Caco-2 (cell line): ENCODE data around the gene MINAR1. TPM values are rescaled to one million over a fixed set of nuclear protein-coding genes. Genes with fewer than 3 reads are reported as not detected.

ENCODE experiments used
- BruUV-seq: library from RNA; stranded (reverse); fragments of 400-500 nt; replicated peaks from 2 replicates; lab custom pipeline; 2021; lab: Mats Ljungman, UMichigan
- CTCF ChIA-PET: fragments of 300-600 bp; sonication (Branson Sonifier 250); formaldehyde crosslinking; loops from one replicate; lab custom pipeline; 2022; ENCODE audit warnings: antibody characterized with exemption; lab: Charles Lee
- POLR2A ChIA-PET: fragments of 300-600 bp; sonication (Branson Sonifier 250); formaldehyde crosslinking; loops from one replicate; lab custom pipeline; 2022; ENCODE audit warnings: antibody characterized with exemption; lab: Charles Lee
- DNase-seq, 2 experiments: peaks; one replicate each; pipeline versions ENCODE4 v3.0.0 to v3.0.0-alpha.2; 2020 to 2022
- H3K27me3 ChIP-seq: replicated peaks from 2 replicates; pipeline ENCODE4 v1.6.0; 2011; ENCODE audit warnings: low read length; ENCODE audit not compliant: control insufficient read depth, insufficient read depth
- H3K36me3 ChIP-seq: 2 replicates; pipeline ENCODE4 v1.5.1; 2011; ENCODE audit warnings: low read length; ENCODE audit not compliant: control insufficient read depth, insufficient read depth
- H3K4me1 ChIP-seq: fragments of 250-450 bp; sonication (Bioruptor Pico); 2 replicates; pipeline ENCODE4 v1.5.1; 2020; ENCODE audit warnings: mild to moderate bottlenecking
- H3K4me3 ChIP-seq: 2 replicates; pipeline ENCODE4 v1.5.1; 2011; ENCODE audit warnings: low read depth, mild to moderate bottlenecking, control low read depth, low read length
- H3K9me3 ChIP-seq: fragments of 250-450 bp; sonication (Bioruptor Pico); 2 replicates; pipeline ENCODE4 v1.5.1; 2020; ENCODE audit warnings: mild to moderate bottlenecking, moderate library complexity
- H3K27ac Mint-ChIP-seq: one replicate; pipeline ENCODE4 v1.8.0; 2022; ENCODE audit warnings: mixed read lengths; ENCODE audit not compliant: unreplicated experiment
- H3K27me3 Mint-ChIP-seq: one replicate; pipeline ENCODE4 v1.8.0; 2022; ENCODE audit warnings: mixed read lengths; ENCODE audit not compliant: insufficient read depth, unreplicated experiment
- H3K36me3 Mint-ChIP-seq: one replicate; pipeline ENCODE4 v1.8.0; 2022; ENCODE audit warnings: mild to moderate bottlenecking, mixed read lengths; ENCODE audit not compliant: insufficient read depth, unreplicated experiment
- H3K4me1 Mint-ChIP-seq: one replicate; pipeline ENCODE4 v1.8.0; 2022; ENCODE audit warnings: low read depth, mixed read lengths; ENCODE audit not compliant: unreplicated experiment
- H3K4me3 Mint-ChIP-seq: one replicate; pipeline ENCODE4 v1.8.0; 2022; ENCODE audit warnings: mild to moderate bottlenecking, moderate library complexity, mixed read lengths; ENCODE audit not compliant: unreplicated experiment
- H3K9me3 Mint-ChIP-seq: one replicate; pipeline ENCODE4 v1.8.0; 2022; ENCODE audit warnings: mixed read lengths; ENCODE audit not compliant: unreplicated experiment
- intact Hi-C: fragments of 100-400 bp; cut with micrococcal nuclease; formaldehyde crosslinking; loops from one replicate; pipeline ENCODE4 v1.10.0; 2022; ENCODE audit not compliant: unreplicated experiment
- total RNA-seq: library from RNA; stranded (reverse); gene quantifications from 2 replicates; pipeline ENCODE4 v1.2.3, GENCODE V29; 2022
- TF ChIP-seq, protein P1 (sequence below), 2 experiments: fragments of 200-600 bp in 1 of 2; IDR thresholded peaks; 1 replicate in 1 of 2; 2 replicates in 1 of 2; pipeline versions ENCODE4 v1.5.1 to v1.8.0; 2011 to 2022; ENCODE audit warnings: antibody characterized with exemption in 1 of 2, control low read depth in 1 of 2, inconsistent platforms in 1 of 2, low read depth in 1 of 2, low read length in 1 of 2, mild to moderate bottlenecking in 1 of 2, moderate library complexity in 1 of 2; ENCODE audit not compliant: insufficient read depth in 1 of 2, severe bottlenecking in 1 of 2, unreplicated experiment in 1 of 2

Gene MINAR1
- total RNA-seq, 1 experiment from 2014 or later = 0.34 TPM

DNA sequence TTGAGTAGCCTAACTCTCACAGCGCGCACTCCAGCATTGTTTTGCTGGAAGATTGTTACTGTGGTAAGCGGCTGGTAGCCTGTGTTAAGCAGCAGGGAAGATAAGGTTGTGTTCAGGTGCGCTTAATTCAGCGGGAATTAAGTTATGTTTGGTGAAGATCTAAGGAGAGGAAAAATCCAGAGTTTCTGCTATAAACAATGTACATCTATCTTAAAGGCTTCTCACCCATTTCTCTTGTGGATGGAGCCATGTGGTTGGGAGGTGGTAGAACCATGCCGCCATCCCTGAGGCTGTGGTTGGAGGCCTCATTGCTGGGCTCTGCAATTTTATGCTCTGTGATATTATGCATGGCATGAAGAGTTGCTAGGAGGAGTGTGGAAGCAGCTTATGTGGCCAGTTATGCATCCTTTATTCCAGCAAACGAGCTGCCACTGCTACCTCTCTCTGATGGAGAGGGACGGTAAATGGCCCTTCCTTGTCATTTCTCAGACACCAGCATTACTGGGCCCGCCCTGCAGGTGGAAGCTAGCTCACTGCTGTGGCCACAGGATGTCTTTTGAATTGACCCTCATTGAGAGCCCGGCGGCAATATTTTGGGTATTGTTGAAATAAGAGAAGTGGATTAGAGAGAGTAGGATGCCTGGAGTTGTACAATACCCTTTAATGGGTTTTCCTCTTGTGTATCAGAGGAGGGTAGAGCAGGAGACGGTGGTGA is 1.3 kb downstream of the MINAR1 start:
- H3K36me3 Mint-ChIP-seq = no peaks in the 10 kb centered on the region
- H3K36me3 ChIP-seq = no peaks in the 10 kb centered on the region
- no peak overlapping the region for H3K4me3 ChIP-seq
- H3K27me3 ChIP-seq = no peaks in the 10 kb centered on the region
- intact Hi-C loops = no loop called here
- no peaks in the 10 kb centered on the region for H3K9me3 ChIP-seq
- no peak overlapping the region for H3K27ac Mint-ChIP-seq
- DNase-seq = no peak
- no TSS peak for BruUV-seq
- no peak overlapping the region for H3K4me3 Mint-ChIP-seq
- H3K4me1 Mint-ChIP-seq = no peaks in the 10 kb centered on the region
- TF ChIP-seq, protein P1, sequence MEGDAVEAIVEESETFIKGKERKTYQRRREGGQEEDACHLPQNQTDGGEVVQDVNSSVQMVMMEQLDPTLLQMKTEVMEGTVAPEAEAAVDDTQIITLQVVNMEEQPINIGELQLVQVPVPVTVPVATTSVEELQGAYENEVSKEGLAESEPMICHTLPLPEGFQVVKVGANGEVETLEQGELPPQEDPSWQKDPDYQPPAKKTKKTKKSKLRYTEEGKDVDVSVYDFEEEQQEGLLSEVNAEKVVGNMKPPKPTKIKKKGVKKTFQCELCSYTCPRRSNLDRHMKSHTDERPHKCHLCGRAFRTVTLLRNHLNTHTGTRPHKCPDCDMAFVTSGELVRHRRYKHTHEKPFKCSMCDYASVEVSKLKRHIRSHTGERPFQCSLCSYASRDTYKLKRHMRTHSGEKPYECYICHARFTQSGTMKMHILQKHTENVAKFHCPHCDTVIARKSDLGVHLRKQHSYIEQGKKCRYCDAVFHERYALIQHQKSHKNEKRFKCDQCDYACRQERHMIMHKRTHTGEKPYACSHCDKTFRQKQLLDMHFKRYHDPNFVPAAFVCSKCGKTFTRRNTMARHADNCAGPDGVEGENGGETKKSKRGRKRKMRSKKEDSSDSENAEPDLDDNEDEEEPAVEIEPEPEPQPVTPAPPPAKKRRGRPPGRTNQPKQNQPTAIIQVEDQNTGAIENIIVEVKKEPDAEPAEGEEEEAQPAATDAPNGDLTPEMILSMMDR (IDR thresholded peaks at IDR 0.05; ENCODE audit: insufficient read depth in 1 of 2, low read depth in 1 of 2, low read length in 1 of 2, severe bottlenecking in 1 of 2, unreplicated experiment in 1 of 2) = no peak
- POLR2A ChIA-PET = no interaction called here
- H3K4me1 ChIP-seq = no peaks in the 10 kb centered on the region
- peaks cover 15% of the 10 kb centered on the region for H3K27me3 Mint-ChIP-seq
- H3K9me3 Mint-ChIP-seq = no peaks in the 10 kb centered on the region
- CTCF ChIA-PET = no interaction called here

DNA sequence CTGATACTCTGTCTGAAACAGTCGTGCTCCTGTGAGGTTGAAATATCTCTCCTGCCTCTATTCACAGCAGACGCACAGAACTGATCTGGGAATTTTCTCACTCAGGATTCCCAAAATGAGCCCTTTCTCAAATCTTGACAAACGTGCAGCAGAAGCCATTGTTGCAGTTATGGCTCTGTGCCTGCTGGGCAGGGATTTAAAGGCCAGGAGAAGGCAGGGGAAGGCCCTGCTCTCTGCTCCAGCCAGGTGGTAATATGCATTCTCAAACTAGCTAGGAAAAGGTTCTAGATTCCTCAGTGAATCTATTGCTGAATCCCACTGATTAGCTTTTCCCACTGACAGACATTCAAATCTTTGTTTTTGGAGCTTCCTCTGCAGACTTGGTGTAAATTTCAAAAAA is 2.2 kb downstream of the MINAR1 start:
- Mint-ChIP-seq H3K4me1 (no peaks in the 10 kb centered on the region), H3K4me3 (no peak overlapping the region), H3K36me3 (no peaks in the 10 kb centered on the region), H3K27me3 (peaks cover 11% of the 10 kb centered on the region), H3K27ac (no peak overlapping the region), H3K9me3 (no peaks in the 10 kb centered on the region)
- H3K27me3 ChIP-seq = no peaks in the 10 kb centered on the region
- TF ChIP-seq, protein P1 (IDR thresholded peaks at IDR 0.05; ENCODE audit: insufficient read depth in 1 of 2, low read depth in 1 of 2, low read length in 1 of 2, severe bottlenecking in 1 of 2, unreplicated experiment in 1 of 2) = no peak
- ChIA-PET POLR2A (no interaction called here), CTCF (no interaction called here)
- H3K4me3 ChIP-seq = no peak overlapping the region
- no peak for DNase-seq
- BruUV-seq = no TSS peak
- no peaks in the 10 kb centered on the region for H3K4me1 ChIP-seq
- intact Hi-C loops = no loop called here
- no peaks in the 10 kb centered on the region for H3K36me3 ChIP-seq
- no peaks in the 10 kb centered on the region for H3K9me3 ChIP-seq

DNA sequence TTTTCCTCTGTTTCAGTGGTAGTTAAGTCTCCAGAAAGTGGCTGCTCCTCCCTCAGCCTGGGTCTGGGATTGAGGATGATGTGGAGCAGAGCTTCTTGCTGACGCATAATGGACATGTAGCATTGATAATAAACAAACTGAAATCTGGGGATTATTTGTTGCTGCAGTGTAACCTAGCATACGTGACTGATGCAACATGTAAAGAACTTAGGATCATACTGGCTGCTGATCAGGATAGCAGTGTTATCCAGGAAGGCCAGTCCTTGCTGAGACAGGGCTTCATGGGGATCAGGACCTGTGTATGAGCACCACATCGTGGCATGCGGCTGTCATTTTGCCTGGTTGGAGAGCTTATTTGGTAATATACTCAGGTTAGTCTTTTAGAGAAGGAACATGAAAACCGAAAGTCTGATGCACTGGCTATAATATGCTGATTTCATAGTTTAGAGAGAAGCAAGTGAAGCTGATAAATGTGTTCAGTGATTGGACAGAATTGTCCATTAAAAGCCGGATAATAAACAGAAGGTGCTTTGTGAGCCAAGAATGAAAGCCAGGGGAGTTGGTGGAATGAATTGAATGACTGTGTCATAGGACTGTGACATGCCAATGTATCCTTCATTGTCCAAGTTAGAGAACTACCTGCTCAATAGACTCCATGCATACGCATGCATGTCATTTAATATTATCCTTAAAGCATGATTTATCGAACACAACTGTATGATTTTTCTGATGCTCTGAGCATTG is 4.1 kb downstream of the MINAR1 start:
- H3K4me3 Mint-ChIP-seq = no peak overlapping the region
- H3K27me3 ChIP-seq = no peaks in the 10 kb centered on the region
- no peaks in the 10 kb centered on the region for H3K9me3 ChIP-seq
- TF ChIP-seq, protein P1 (IDR thresholded peaks at IDR 0.05; ENCODE audit: insufficient read depth in 1 of 2, low read depth in 1 of 2, low read length in 1 of 2, severe bottlenecking in 1 of 2, unreplicated experiment in 1 of 2) = no peak
- no peak overlapping the region for H3K27ac Mint-ChIP-seq
- POLR2A ChIA-PET = no interaction called here
- H3K4me1 ChIP-seq = no peaks in the 10 kb centered on the region
- H3K4me3 ChIP-seq = no peak overlapping the region
- no peaks in the 10 kb centered on the region for H3K4me1 Mint-ChIP-seq
- intact Hi-C loops = no loop called here
- no peaks in the 10 kb centered on the region for H3K36me3 Mint-ChIP-seq
- H3K36me3 ChIP-seq = no peaks in the 10 kb centered on the region
- H3K9me3 Mint-ChIP-seq = no peaks in the 10 kb centered on the region
- CTCF ChIA-PET = no interaction called here
- H3K27me3 Mint-ChIP-seq = peaks cover 9% of the 10 kb centered on the region
- DNase-seq = no peak
- BruUV-seq = no TSS peak
